ENCODE measurements around the gene TPSG1. TPM values are rescaled to one million over a fixed set of nuclear protein-coding genes. Genes with fewer than 3 reads are reported as not detected.

The TPSG1 gene
- total RNA-seq, 2 donors from 2014 or later: not detected

- Histone ChIP-seq H3K4me1 (ENCODE audit: control insufficient read depth, insufficient read depth, low read length) (no peaks in the 10 kb centered on the region), H3K9ac (ENCODE audit: extremely low read depth, low read length, poor library complexity, severe bottlenecking) (no peak overlapping the region), H3K4me3 (ENCODE audit: low read length) (no peak overlapping the region), H3K9me3 (ENCODE audit: control insufficient read depth, low read length) (no peaks in the 10 kb centered on the region), H3K27me3 (ENCODE audit: control insufficient read depth, insufficient read depth, low read length, poor library complexity, severe bottlenecking) (no peaks in the 10 kb centered on the region), H3K27ac (ENCODE audit: low read depth, low read length) (no peak overlapping the region), H3K36me3 (ENCODE audit: control insufficient read depth, insufficient read depth, low read length) (no peaks in the 10 kb centered on the region)
- H3K4me3 Mint-ChIP-seq: no peak overlapping the region
- no peak overlapping the region for H3K27ac Mint-ChIP-seq
- WGBS, 2 experiments (ENCODE audit: insufficient coverage in 1 of 2, insufficient read length in 1 of 2): 92 to 94% methylated on average over 33 to 48 of the region's 49 CpGs
- no peaks in the 10 kb centered on the region for H3K4me1 Mint-ChIP-seq
- no peaks in the 10 kb centered on the region for H3K9me3 Mint-ChIP-seq
- no peak for DNase-seq
- no peaks in the 10 kb centered on the region for H3K27me3 Mint-ChIP-seq (ENCODE audit: insufficient read depth)
- peaks cover 8% of the 10 kb centered on the region for H3K36me3 Mint-ChIP-seq (ENCODE audit: low read depth)
- TF ChIP-seq, protein P1, sequence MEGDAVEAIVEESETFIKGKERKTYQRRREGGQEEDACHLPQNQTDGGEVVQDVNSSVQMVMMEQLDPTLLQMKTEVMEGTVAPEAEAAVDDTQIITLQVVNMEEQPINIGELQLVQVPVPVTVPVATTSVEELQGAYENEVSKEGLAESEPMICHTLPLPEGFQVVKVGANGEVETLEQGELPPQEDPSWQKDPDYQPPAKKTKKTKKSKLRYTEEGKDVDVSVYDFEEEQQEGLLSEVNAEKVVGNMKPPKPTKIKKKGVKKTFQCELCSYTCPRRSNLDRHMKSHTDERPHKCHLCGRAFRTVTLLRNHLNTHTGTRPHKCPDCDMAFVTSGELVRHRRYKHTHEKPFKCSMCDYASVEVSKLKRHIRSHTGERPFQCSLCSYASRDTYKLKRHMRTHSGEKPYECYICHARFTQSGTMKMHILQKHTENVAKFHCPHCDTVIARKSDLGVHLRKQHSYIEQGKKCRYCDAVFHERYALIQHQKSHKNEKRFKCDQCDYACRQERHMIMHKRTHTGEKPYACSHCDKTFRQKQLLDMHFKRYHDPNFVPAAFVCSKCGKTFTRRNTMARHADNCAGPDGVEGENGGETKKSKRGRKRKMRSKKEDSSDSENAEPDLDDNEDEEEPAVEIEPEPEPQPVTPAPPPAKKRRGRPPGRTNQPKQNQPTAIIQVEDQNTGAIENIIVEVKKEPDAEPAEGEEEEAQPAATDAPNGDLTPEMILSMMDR (conservative IDR thresholded peaks at IDR 0.05): no peak
These were observed 6.8 kb downstream of the TPSG1 start for GRCh38 chr16:1218061-1218929.

DNA sequence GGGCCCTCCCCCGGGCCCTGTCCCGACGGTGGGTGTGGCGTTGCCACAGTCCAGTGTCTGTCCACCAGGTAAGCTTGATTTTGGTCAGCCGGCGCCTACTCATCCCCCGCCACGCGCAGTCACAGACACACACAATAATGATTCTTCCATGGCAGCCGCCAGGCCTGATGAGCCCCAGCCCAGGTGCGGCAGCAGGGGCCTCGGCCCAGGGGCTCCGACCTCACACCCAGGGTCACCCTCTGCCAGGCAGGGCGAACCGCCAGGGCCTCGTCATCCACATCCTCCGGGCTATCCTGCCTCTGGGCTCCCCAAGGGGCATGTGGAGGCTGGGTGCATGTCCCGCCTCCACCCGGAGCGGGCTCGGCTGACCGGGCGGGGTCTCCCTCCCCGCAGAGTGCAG lies 7.5 kb downstream of the TPSG1 start:
- 95 to 97% methylated on average over 24 of the region's 24 CpGs for WGBS, 2 experiments (ENCODE audit: insufficient coverage in 1 of 2, insufficient read length in 1 of 2)
- H3K4me3 ChIP-seq (ENCODE audit: low read length): no peak overlapping the region

GRCh38 chr16:1216681-1217400 lies 8.2 kb downstream of the TPSG1 start:
- Histone ChIP-seq H3K4me3 (ENCODE audit: low read length) (no peak overlapping the region), H3K27me3 (ENCODE audit: control insufficient read depth, insufficient read depth, low read length, poor library complexity, severe bottlenecking) (no peaks in the 10 kb centered on the region), H3K9me3 (ENCODE audit: control insufficient read depth, low read length) (no peaks in the 10 kb centered on the region), H3K27ac (ENCODE audit: low read depth, low read length) (no peak overlapping the region), H3K36me3 (ENCODE audit: control insufficient read depth, insufficient read depth, low read length) (no peaks in the 10 kb centered on the region), H3K9ac (ENCODE audit: extremely low read depth, low read length, poor library complexity, severe bottlenecking) (no peak overlapping the region), H3K4me1 (ENCODE audit: control insufficient read depth, insufficient read depth, low read length) (no peaks in the 10 kb centered on the region)
- WGBS, 2 experiments (ENCODE audit: insufficient coverage in 1 of 2, insufficient read length in 1 of 2): 91 to 93% methylated on average over 29 to 32 of the region's 32 CpGs
- Mint-ChIP-seq H3K27ac (no peak overlapping the region), H3K36me3 (ENCODE audit: low read depth) (peaks cover 8% of the 10 kb centered on the region), H3K4me3 (no peak overlapping the region), H3K4me1 (no peaks in the 10 kb centered on the region), H3K9me3 (no peaks in the 10 kb centered on the region), H3K27me3 (ENCODE audit: insufficient read depth) (no peaks in the 10 kb centered on the region)
- TF ChIP-seq, protein P1 (conservative IDR thresholded peaks at IDR 0.05): no peak
- no peak for DNase-seq

More for the DNA sequence above, 7.5 kb downstream of the TPSG1 start:
- H3K27me3 Mint-ChIP-seq (ENCODE audit: insufficient read depth): no peaks in the 10 kb centered on the region
- Histone ChIP-seq H3K9me3 (ENCODE audit: control insufficient read depth, low read length) (no peaks in the 10 kb centered on the region), H3K27me3 (ENCODE audit: control insufficient read depth, insufficient read depth, low read length, poor library complexity, severe bottlenecking) (no peaks in the 10 kb centered on the region), H3K4me1 (ENCODE audit: control insufficient read depth, insufficient read depth, low read length) (no peaks in the 10 kb centered on the region), H3K36me3 (ENCODE audit: control insufficient read depth, insufficient read depth, low read length) (no peaks in the 10 kb centered on the region), H3K9ac (ENCODE audit: extremely low read depth, low read length, poor library complexity, severe bottlenecking) (no peak overlapping the region), H3K27ac (ENCODE audit: low read depth, low read length) (no peak overlapping the region)
- H3K27ac Mint-ChIP-seq: no peak overlapping the region
- TF ChIP-seq, protein P1 (conservative IDR thresholded peaks at IDR 0.05): no peak
- H3K9me3 Mint-ChIP-seq: no peaks in the 10 kb centered on the region
- no peak overlapping the region for H3K4me3 Mint-ChIP-seq
- no peak for DNase-seq
- H3K4me1 Mint-ChIP-seq: no peaks in the 10 kb centered on the region
- peaks cover 8% of the 10 kb centered on the region for H3K36me3 Mint-ChIP-seq (ENCODE audit: low read depth)

All from endodermal cell (in vitro differentiated cells).